Right kidney (tissue), 1 donor: ENCODE measurements around the gene ATF2.
"Not testable (repeated sequence)": the region's sequence is repeated elsewhere in the genome, so short reads cannot be mapped to it uniquely, and the experiment has no call there.

Experiments used
- DNase-seq: peaks from one replicate; pipeline ENCODE4 v3.0.0-alpha.2; 2016

Gene ATF2

GRCh38 chr2:175167076-175167791 is 769 bp downstream of the ATF2 start:
- no peak for DNase-seq

DNA sequence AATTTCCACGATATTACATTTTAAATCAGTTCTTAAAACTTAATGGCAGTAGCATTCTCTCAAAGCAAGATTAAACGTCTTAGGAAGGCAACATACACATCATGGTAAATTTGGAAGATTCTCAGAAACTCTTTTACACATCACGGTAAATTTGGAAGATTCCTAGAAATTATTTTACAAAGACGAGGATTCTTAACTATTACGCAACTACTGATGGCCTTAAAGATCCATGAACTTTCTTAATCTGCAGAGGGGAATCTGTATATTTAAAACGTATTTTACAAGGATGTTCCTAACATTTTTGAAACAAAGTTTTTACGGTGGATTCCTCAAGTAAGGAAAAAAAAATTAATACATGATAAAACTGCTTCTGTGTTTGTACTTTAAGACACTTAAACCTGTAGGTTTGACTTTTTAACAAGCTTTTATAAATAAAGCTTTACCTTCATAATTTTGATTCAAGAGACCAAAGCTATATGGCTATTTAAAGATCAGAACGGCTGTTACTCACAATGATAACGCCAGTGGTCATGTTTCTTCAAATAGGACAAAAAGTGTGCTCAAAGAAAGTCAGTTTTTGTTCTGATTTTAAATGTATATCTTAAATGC is 1.7 kb downstream of the ATF2 start:
- no peak for DNase-seq

GRCh38 chr2:175164235-175164634 is 3.8 kb downstream of the ATF2 start:
- DNase-seq = no peak

- DNase-seq = no peak
These were observed 9.1 kb downstream of the ATF2 start for GRCh38 chr2:175158894-175159293.

GRCh38 chr2:175156534-175156933 is 11.5 kb downstream of the ATF2 start:
- no peak for DNase-seq

DNA sequence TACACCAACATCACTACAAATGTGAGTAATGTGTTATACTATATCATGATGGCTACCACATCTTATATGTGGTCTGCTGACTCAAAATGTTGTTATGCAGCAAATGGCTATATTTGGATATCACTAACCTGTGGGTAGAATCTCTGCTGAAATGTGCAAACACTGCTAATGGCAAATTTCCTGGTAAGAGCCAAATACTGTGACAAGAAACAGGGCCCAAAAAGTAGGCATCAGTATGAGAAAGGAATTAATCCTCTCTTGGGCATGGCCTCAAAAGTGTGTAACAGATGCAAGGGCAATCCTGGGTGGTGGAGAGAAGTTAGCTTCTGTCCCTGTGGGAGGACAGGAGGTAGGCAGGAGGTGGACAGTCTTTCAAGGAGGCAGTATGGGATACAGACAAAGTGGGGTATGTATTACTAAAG is 13.3 kb downstream of the ATF2 start:
- no peak for DNase-seq

GRCh38 chr2:175152242-175152641 is 15.8 kb downstream of the ATF2 start:
- DNase-seq = no peak

- no peak for DNase-seq
These were observed 16.2 kb downstream of the ATF2 start for GRCh38 chr2:175151791-175152190.

DNA sequence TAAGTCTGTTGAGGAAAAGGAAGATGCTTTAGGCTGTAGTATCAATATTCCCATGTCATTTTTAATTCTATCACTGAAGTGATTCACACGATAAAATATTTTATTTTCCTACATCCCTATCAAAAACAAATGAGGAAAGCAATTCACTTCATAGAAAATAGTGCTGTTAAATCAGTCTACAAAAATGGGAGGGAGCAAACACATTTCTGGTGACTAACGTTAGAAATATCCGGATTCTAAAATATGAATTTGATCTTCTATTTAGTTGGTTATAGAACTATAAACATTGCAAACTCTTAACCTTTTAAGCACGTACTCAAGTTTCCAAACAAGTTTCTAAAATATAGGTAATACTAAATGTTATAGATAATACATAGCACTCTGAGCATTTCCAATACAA is 20.8 kb downstream of the ATF2 start:
- DNase-seq = no peak

GRCh38 chr2:175143678-175144077 is 24.3 kb downstream of the ATF2 start:
- no peak for DNase-seq

GRCh38 chr2:175143191-175143590 is 24.8 kb downstream of the ATF2 start:
- DNase-seq = no peak

- DNase-seq = no peak
These were observed 27.7 kb downstream of the ATF2 start for GRCh38 chr2:175140332-175140731.

DNA sequence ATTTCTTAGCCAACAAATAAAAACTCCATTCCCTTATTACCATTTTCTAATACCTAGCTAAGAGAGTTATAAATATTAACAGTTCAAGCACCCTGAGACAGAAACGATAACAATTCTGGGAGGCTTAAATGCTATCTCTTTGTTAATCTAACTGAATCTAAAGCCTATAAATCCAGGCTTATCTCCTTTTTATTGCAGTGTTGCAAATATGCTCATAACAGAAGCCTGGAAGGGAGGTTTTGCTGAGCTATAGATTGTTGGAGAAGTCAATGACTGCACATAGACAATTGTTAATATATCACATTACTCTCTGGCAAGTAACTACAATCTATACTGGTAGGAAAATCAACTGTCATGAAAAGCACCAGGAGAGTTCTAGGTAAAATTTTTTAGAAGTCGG is 30.2 kb downstream of the ATF2 start:
- DNase-seq = no peak

GRCh38 chr2:175136334-175137215 is 31.4 kb downstream of the ATF2 start:
- DNase-seq = no peak

GRCh38 chr2:175135862-175136261 is 32.1 kb downstream of the ATF2 start:
- no peak for DNase-seq

DNA sequence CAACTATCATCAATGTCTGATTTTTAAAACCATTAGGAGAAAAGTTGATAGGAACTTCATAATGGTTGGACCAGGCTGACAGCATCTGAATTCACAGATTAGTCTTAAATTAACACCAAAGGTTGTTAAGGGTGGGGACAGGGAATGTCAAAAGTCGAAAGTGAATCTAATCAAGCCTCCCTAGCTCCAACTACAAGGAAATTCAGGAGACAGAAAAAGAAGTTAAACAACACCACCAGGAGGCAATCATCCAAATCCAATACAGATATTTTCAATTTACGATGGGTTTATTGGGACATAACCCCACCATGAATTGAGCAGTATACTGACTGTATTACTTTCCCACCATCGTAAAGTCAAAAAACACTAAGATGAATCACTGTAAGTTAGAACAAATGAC is 32.8 kb downstream of the ATF2 start:
- DNase-seq = no peak

DNA sequence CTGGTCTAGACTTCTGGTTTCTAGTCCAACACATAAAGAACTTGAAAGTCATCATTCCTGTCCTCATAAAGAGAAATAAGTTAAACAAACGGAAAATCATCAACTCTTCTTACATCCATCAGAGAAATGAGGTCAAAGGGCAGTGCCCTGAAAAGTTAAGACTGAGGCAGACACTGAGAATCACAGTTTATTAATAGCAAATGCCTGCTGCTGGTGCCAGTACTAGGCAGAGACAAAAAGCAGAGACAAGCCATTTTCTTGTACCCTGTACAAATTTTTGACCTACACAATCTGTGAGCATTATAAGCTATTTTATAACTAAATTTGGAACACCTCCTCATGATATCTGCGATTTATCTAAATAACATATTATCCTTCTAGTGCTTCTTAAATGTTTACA is 36.8 kb downstream of the ATF2 start:
- DNase-seq = no peak

DNA sequence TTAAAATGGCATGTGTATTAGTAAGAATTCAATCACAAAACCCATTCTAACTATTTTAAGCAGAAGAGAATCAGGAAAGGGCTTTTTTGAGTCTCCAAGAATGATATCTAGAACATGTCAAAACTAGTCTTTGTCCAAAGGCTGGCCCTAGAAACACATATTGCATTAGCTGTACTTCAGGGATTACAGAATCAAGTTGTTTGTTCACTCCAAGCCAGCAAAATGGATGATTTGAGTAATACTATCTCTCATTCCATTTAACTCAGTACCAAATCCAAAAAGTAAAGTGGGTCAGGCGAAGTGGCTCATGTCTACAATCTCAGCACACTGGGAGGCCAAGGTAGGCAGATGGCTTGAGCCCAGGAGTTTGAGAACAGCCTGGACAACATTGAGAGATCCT is 41.3 kb downstream of the ATF2 start:
- no peak for DNase-seq

GRCh38 chr2:175123254-175123653 is 44.7 kb downstream of the ATF2 start:
- no peak for DNase-seq

DNA sequence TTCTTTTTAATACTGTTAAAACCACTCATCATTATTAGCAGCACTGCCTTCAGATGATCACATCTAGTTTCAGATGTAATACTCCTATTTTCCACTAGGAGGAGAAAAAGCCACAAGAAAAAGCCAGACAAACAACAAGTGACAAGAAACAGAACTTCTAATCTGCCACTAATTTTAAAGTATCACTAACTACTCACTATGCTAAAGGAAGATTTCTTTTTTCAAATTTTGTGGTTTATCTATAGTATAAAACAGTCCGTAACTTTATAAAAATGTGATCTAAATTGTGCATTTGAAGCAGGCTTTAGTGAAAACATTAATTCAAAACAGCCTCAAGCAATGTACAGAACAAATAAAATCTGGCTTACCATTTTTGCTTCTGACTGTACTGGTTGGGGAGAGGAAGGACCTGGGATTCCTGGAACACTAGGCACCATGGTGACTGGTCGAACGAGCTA is 56.8 kb downstream of the ATF2 start:
- peak; percentile 4 for DNase-seq

- not testable (repeated sequence) for DNase-seq
These were observed 59.9 kb downstream of the ATF2 start for GRCh38 chr2:175108091-175108490.

DNA sequence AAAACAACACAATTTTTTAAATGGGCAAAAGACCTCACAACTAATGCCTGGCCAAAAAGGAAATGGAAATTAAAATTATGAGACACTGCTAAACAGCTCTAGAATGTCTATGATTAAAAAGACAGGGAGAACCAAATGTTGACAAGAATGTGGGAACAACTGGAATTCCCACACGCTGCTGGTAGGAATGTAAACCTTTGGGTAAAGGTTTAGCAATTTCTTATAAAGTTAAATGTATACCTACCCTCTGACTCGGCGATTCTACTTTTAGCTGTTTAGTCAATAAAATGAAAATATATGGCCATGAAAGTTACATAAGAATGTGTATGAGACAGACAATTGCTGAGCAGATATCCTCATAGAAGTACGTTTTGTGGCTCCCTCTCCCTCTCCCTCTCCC is 60.9 kb downstream of the ATF2 start:
- no peak for DNase-seq

DNA sequence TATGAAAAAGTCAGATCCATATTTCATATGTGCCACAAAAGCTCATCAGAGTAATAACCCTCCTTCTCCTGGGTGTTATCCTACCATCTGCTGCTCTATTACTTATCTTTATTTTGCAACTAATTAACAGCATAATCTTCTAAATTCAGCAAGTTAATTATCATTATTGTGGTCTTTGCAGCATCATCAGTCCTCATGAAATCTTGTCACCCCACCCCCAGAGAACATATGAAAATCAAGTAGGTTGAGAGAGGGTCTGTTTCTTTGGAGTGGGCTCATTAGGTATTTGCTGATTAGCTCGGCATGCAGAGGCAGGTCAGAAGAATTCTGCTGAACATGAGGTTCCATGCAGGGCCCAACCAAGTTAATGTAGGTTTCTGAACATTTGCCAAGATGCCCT is 64.8 kb downstream of the ATF2 start:
- DNase-seq = no peak
